A549 (cell line): Measurements from ENCODE around the gene SUGCT. TPM values are rescaled to one million over a fixed set of nuclear protein-coding genes. Genes with fewer than 3 reads are reported as not detected.

Experiments used
- ATAC-seq, 2 experiments: fragments of 200-7000 bp in 1 of 2; fragments of >200 bp in 1 of 2; cut with Nextera tagmentation in 1 of 2; cut with Tn5 transposase in 1 of 2; 3 replicates each; pipeline versions ENCODE4 v1.8.0 to v1.9.1; 2018 to 2020; ENCODE audit warnings: mild to moderate bottlenecking in 1 of 2, moderate library complexity in 1 of 2
- CTCF ChIA-PET: fragments of 300-600 bp; sonication (Branson Sonifier 250); formaldehyde crosslinking; extraction: SDS; loops from one replicate; lab custom pipeline; 2021; ENCODE audit warnings: antibody characterized with exemption, inconsistent platforms; lab: Yijun Ruan, JAX
- POLR2A ChIA-PET: fragments of 350-600 bp; formaldehyde crosslinking; extraction: SDS; loops from one replicate; lab custom pipeline; 2021; ENCODE audit warnings: antibody characterized with exemption, inconsistent platforms; lab: Yijun Ruan, JAX
- DNase-seq, 2 experiments: peaks; one replicate each; pipeline versions ENCODE4 v3.0.0 to v3.0.0-alpha.2; 2011 to 2016; ENCODE audit warnings: low read depth in 1 of 2, low spot score in 1 of 2
- FAIRE-seq: peaks from 2 replicates; lab custom pipeline; 2011; peaks lifted over from hg19 to GRCh38; lab: Jason Lieb, UNC
- H3K27ac ChIP-seq, 2 experiments: fragments of >200 bp; sonication (Bioruptor Twin); formaldehyde crosslinking; 3 replicates each; pipeline ENCODE4 v1.5.1; 2016 to 2017
- H3K4me1 ChIP-seq: fragments of >200 bp; sonication (Bioruptor Twin); formaldehyde crosslinking; 3 replicates; pipeline ENCODE4 v1.6.1; 2016
- H3K4me2 ChIP-seq: fragments of >200 bp; sonication (Bioruptor Twin); formaldehyde crosslinking; 3 replicates; pipeline ENCODE4 v1.6.1; 2016
- H3K4me3 ChIP-seq: fragments of >200 bp; sonication (Bioruptor Twin); formaldehyde crosslinking; 3 replicates; pipeline ENCODE4 v1.5.1; 2016
- H3K9me3 ChIP-seq: fragments of >200 bp; sonication (Bioruptor Twin); formaldehyde crosslinking; 3 replicates; pipeline ENCODE4 v1.6.1; 2016
- BCL3 ChIP-seq: fragments of >200 bp; sonication (Bioruptor Twin); formaldehyde crosslinking; IDR thresholded peaks from 3 replicates; pipeline ENCODE4 v1.6.1; 2016
- CBX8 ChIP-seq: fragments of 200-600 bp; sonication (generic); IDR thresholded peaks from 2 replicates; pipeline ENCODE4 v1.6.1; 2016
- CHD4 ChIP-seq: fragments of 200-600 bp; sonication (generic); IDR thresholded peaks from 2 replicates; pipeline ENCODE4 v1.6.1; 2016; ENCODE audit warnings: antibody characterized with exemption, mild to moderate bottlenecking, borderline replicate concordance
- E2F6 ChIP-seq: IDR thresholded peaks from 2 replicates; pipeline ENCODE4 v1.6.1; 2012; ENCODE audit warnings: low read depth, borderline replicate concordance
- EHF ChIP-seq: fragments of 250-450 bp; sonication (Bioruptor Pico); IDR thresholded peaks from 2 replicates; pipeline ENCODE4 v1.5.0; 2020; ENCODE audit warnings: mild to moderate bottlenecking
- EHMT2 ChIP-seq: fragments of 200-600 bp; sonication (generic); IDR thresholded peaks from 2 replicates; pipeline ENCODE4 v1.6.1; 2016; ENCODE audit warnings: antibody characterized with exemption, low read depth, mild to moderate bottlenecking, moderate library complexity
- FOSB ChIP-seq: fragments of 250-450 bp; sonication (Bioruptor Pico); IDR thresholded peaks from 2 replicates; pipeline ENCODE4 v1.5.0; 2020; ENCODE audit warnings: mild to moderate bottlenecking, moderate library complexity
- FOSL2 ChIP-seq, 2 experiments: fragments of 450-650 bp in 1 of 2; fragments of >200 bp in 1 of 2; sonication (Bioruptor Twin) in 1 of 2; formaldehyde crosslinking; IDR thresholded peaks; 2 replicates each; pipeline versions ENCODE4 v1.5.0 to v1.6.1; 2016 to 2020; ENCODE audit warnings: mild to moderate bottlenecking in 1 of 2, moderate library complexity in 1 of 2
- FOXS1 ChIP-seq: fragments of 250-450 bp; sonication (Bioruptor Pico); IDR thresholded peaks from 2 replicates; pipeline ENCODE4 v1.5.0; 2020; ENCODE audit warnings: mild to moderate bottlenecking, moderate library complexity
- GATA3 ChIP-seq: IDR thresholded peaks from 2 replicates; pipeline ENCODE4 v1.6.1; 2012; ENCODE audit warnings: borderline replicate concordance
- HDAC2 ChIP-seq: fragments of 200-600 bp; sonication (generic); IDR thresholded peaks from 2 replicates; pipeline ENCODE4 v1.6.1; 2016
- HES2 ChIP-seq: fragments of >200 bp; sonication (Bioruptor Twin); formaldehyde crosslinking; IDR thresholded peaks from 2 replicates; pipeline ENCODE4 v1.6.1; 2016
- HOXA7 ChIP-seq: fragments of 250-450 bp; sonication (Bioruptor Pico); IDR thresholded peaks from 2 replicates; pipeline ENCODE4 v1.5.0; 2020; ENCODE audit warnings: mild to moderate bottlenecking, moderate library complexity
- HOXB13 ChIP-seq: fragments of 250-450 bp; sonication (Bioruptor Pico); IDR thresholded peaks from 2 replicates; pipeline ENCODE4 v1.5.0; 2020; ENCODE audit warnings: low read depth, mild to moderate bottlenecking, moderate library complexity
- JUNB ChIP-seq: fragments of >200 bp; sonication (Bioruptor Twin); formaldehyde crosslinking; IDR thresholded peaks from 2 replicates; pipeline ENCODE4 v1.6.1; 2016
- MAX ChIP-seq: IDR thresholded peaks from 2 replicates; pipeline ENCODE4 v1.6.1; 2012
- PBX3 ChIP-seq: IDR thresholded peaks from 2 replicates; pipeline ENCODE4 v1.6.1; 2012
- POLR2A ChIP-seq: IDR thresholded peaks from 2 replicates; pipeline ENCODE4 v1.6.1; 2012; ENCODE audit warnings: mild to moderate bottlenecking, low read length
- RARB ChIP-seq: fragments of 250-450 bp; sonication (Bioruptor Pico); IDR thresholded peaks from 2 replicates; pipeline ENCODE4 v1.8.0; 2021; ENCODE audit warnings: mild to moderate bottlenecking, moderate library complexity
- RCOR1 ChIP-seq: fragments of 150-350 bp; IDR thresholded peaks from 2 replicates; pipeline ENCODE4 v1.6.1; 2014; ENCODE audit warnings: antibody characterized with exemption, low read length, low read depth
- RFX5 ChIP-seq: fragments of 450-650 bp; IDR thresholded peaks from 2 replicates; pipeline ENCODE4 v1.7.1; 2014; ENCODE audit warnings: antibody characterized with exemption, mild to moderate bottlenecking, moderate library complexity
- RNF2 ChIP-seq: fragments of 200-600 bp; sonication (generic); IDR thresholded peaks from 2 replicates; pipeline ENCODE4 v1.6.1; 2016; ENCODE audit warnings: low read depth, mild to moderate bottlenecking, antibody characterized with exemption, moderate library complexity, borderline replicate concordance
- SREBF2 ChIP-seq: fragments of 450-650 bp; IDR thresholded peaks from 2 replicates; pipeline ENCODE4 v1.6.1; 2014; ENCODE audit warnings: mild to moderate bottlenecking, moderate library complexity
- TP53 ChIP-seq: fragments of 250-450 bp; sonication (Bioruptor Pico); IDR thresholded peaks from 2 replicates; pipeline ENCODE4 v1.5.0; 2021; ENCODE audit warnings: mild to moderate bottlenecking, moderate library complexity
- USF2 ChIP-seq: fragments of 450-650 bp; IDR thresholded peaks from 2 replicates; pipeline ENCODE4 v1.6.1; 2014; ENCODE audit warnings: antibody characterized with exemption
- ZSCAN20 ChIP-seq: fragments of 250-450 bp; sonication (Bioruptor Pico); IDR thresholded peaks from 2 replicates; pipeline ENCODE4 v1.8.0; 2022; ENCODE audit warnings: mild to moderate bottlenecking, moderate library complexity
- WGBS: methylation state at CpG from one replicate; pipeline ENCODE4 v1.1.6; 2017; ENCODE audit errors: missing lambda C conversion rate; 5-methylcytosine and 5-hydroxymethylcytosine counted together
- polyA plus RNA-seq, 4 experiments: library from polyadenylated mRNA; depleted of rRNA in 3 of 4; stranded (reverse); fragments of >200 nt; fragmentation: RNase III in 1 of 4; extraction: RNeasy Plus Mini Kit Qiagen cat#74134 plus additional on column Dnase treatment in 1 of 4; gene quantifications; 2 replicates in 3 of 4; 3 replicates in 1 of 4; pipeline ENCODE4 v1.2.3, GENCODE V29; 2011 to 2017

Gene SUGCT
- polyA plus RNA-seq, 2 of the 4 experiments (the other 2 are of a cell fraction) = 1.4 to 1.6 TPM

- ChIA-PET POLR2A (no interaction called here), CTCF (no interaction called here)
- H3K4me3 ChIP-seq = no peak overlapping the region
- 64% methylated on average over 9 of the region's 9 CpGs for WGBS
- 0 out of 6 replicates have a peak, but pooled peaks of 1 of the 2 experiments have one; percentile 43 for ATAC-seq
- DNase-seq = no peak
- no peaks in the 10 kb centered on the region for H3K9me3 ChIP-seq
- H3K4me1 ChIP-seq = no peaks in the 10 kb centered on the region
- TF ChIP-seq RARB (CRISPR knock-in tag) (no peak), EHF (CRISPR knock-in tag) (no peak), POLR2A (no peak), FOXS1 (no peak), GATA3 (no peak), EHMT2 (no peak), RNF2 (no peak), JUNB (no peak), SREBF2 (no peak), CHD4 (no peak), MAX (no peak), TP53 (CRISPR knock-in tag) (no peak), BCL3 (no peak), HOXA7 (CRISPR knock-in tag) (no peak), HES2 (no peak), ZSCAN20 (CRISPR knock-in tag) (no peak), RFX5 (no peak)
- no peak overlapping the region for H3K4me2 ChIP-seq
- FAIRE-seq = no peak
- H3K27ac ChIP-seq = no peak overlapping the region
These were observed 41.1 kb downstream of the SUGCT start for GRCh38 chr7:40175725-40176510.

- no peak overlapping the region for H3K4me3 ChIP-seq
- no peak overlapping the region for H3K27ac ChIP-seq
- FAIRE-seq (no peak), ATAC-seq (no peak), DNase-seq (no peak)
- H3K9me3 ChIP-seq = no peaks in the 10 kb centered on the region
- no peaks in the 10 kb centered on the region for H3K4me1 ChIP-seq
- CTCF ChIA-PET = no interaction called here
- no peak overlapping the region for H3K4me2 ChIP-seq
- POLR2A ChIA-PET = no interaction called here
- TF ChIP-seq RNF2 (no peak), HOXA7 (CRISPR knock-in tag) (no peak), PBX3 (no peak)
- WGBS = 67% methylated on average over 5 of the region's 5 CpGs
These were observed 42.3 kb downstream of the SUGCT start for GRCh38 chr7:40177071-40177470.

- no peak overlapping the region for H3K27ac ChIP-seq
- POLR2A ChIA-PET = no interaction called here
- no peak for TF ChIP-seq HDAC2
- no peak for TF ChIP-seq E2F6
- no peak for TF ChIP-seq RCOR1
- TF ChIP-seq FOSB = no peak
- TF ChIP-seq FOXS1 = no peak
- no peak for TF ChIP-seq MAX
- no peak for TF ChIP-seq JUNB
- no peak for TF ChIP-seq CHD4
- TF ChIP-seq RFX5 = no peak
- TF ChIP-seq POLR2A = no peak
- TF ChIP-seq EHMT2 = no peak
- no peak for TF ChIP-seq HES2
- no peak for TF ChIP-seq BCL3
- no peak for TF ChIP-seq USF2
- no peak for TF ChIP-seq FOSL2 (IDR thresholded peaks at IDR 0.05)
- TF ChIP-seq FOSL2 (CRISPR knock-in tag; IDR thresholded peaks at IDR 0.05) = no peak
- TF ChIP-seq RARB (CRISPR knock-in tag) = no peak
- TF ChIP-seq CBX8 = no peak
- TF ChIP-seq HOXB13 (CRISPR knock-in tag) = no peak
These were observed 47.6 kb downstream of the SUGCT start for GRCh38 chr7:40182452-40182851.

More at GRCh38 chr7:40182452-40182851, 47.6 kb downstream of the SUGCT start:
- no peak for DNase-seq
- H3K9me3 ChIP-seq = no peaks in the 10 kb centered on the region
- no peak for ATAC-seq
- no peak overlapping the region for H3K4me2 ChIP-seq
- H3K4me3 ChIP-seq = no peak overlapping the region
- no peak for FAIRE-seq
- no peaks in the 10 kb centered on the region for H3K4me1 ChIP-seq
- CTCF ChIA-PET = interaction anchor here (1.2 kb wide), 1 partner anchor 19 kb away, joined by 3 read pairs; no protein-coding TSS in a partner anchor
- WGBS = 56% methylated on average over 4 of the region's 4 CpGs
